ENCODE measurements around the gene ZNF425. TPM values are rescaled to one million over a fixed set of nuclear protein-coding genes. Genes with fewer than 3 reads are reported as not detected.

The ZNF425 gene
- total and polyA plus RNA-seq, 9 of the 15 experiments (the other 6 are each of a cell fraction or from before 2014, with no cell fraction given): 0.03 to 0.89 (median 0.54) TPM

- peak; percentile 55; the same call in 1 of the 2 replicates for TF ChIP-seq ATF4 (CRISPR knock-in tag; IDR thresholded peaks at IDR 0.05)
- TF ChIP-seq MAZ (CRISPR knock-in tag; conservative IDR thresholded peaks at IDR 0.05 in 1 of 2, IDR thresholded peaks at IDR 0.05 in 1 of 2): peak; percentile 99
- TF ChIP-seq HDAC8 (tag; IDR thresholded peaks at IDR 0.05): peak; percentile 54; the same call in 1 of the 2 replicates
- TF ChIP-seq ZNF133 (CRISPR knock-in tag; IDR thresholded peaks at IDR 0.05): no peak
- TF ChIP-seq ZNF407 (IDR thresholded peaks at IDR 0.05; ENCODE audit: low read depth): no peak
- TF ChIP-seq TCF3 (CRISPR knock-in tag; IDR thresholded peaks at IDR 0.05): no peak; the same call in 1 of the 2 replicates
- no peak for TF ChIP-seq EWSR1 (IDR thresholded peaks at IDR 0.05; ENCODE audit: borderline replicate concordance, low read depth, partially characterized antibody)
- TF ChIP-seq CBX1 (IDR thresholded peaks at IDR 0.05; ENCODE audit: low read depth): peak; percentile 98
- TF ChIP-seq ZNF12 (CRISPR knock-in tag; IDR thresholded peaks at IDR 0.05): no peak; the same call in 1 of the 2 replicates
- no peak for TF ChIP-seq ZBTB8A (IDR thresholded peaks at IDR 0.05; ENCODE audit: partially characterized antibody)
- TF ChIP-seq ZNF398 (CRISPR knock-in tag; IDR thresholded peaks at IDR 0.05): no peak
- no peak for TF ChIP-seq ZNF224 (CRISPR knock-in tag; IDR thresholded peaks at IDR 0.05)
- TF ChIP-seq U2AF1 (optimal IDR thresholded peaks at IDR 0.05; ENCODE audit: low read depth, low read length): peak; percentile 99
- peak; percentile 14; the same call in 1 of the 2 replicates for TF ChIP-seq PRMT5 (CRISPR knock-in tag; IDR thresholded peaks at IDR 0.05)
Observed at GRCh38 chr7:149125863-149126661, at the start of gene ZNF425 (continued).

All from K562 (cell line).